K562 (cell line): ENCODE measurements around the gene AAK1. TPM values are rescaled to one million over a fixed set of nuclear protein-coding genes. Genes with fewer than 3 reads are reported as not detected.

ENCODE experiments used
- ATAC-seq: fragments of 200-7000 bp; cut with Tn5 transposase; 3 replicates; pipeline ENCODE4 v1.9.1; 2020; ENCODE audit warnings: moderate library complexity
- BruUV-seq: library from RNA; stranded (reverse); fragments of 400-500 nt; replicated peaks from 2 replicates; lab custom pipeline; 2021; lab: Mats Ljungman, UMichigan
- CTCF ChIA-PET: fragments of 300-600 bp; formaldehyde crosslinking; extraction: SDS; loops from one replicate; lab custom pipeline; 2021; ENCODE audit warnings: low intra/inter-chr PET ratio; lab: Yijun Ruan, JAX
- POLR2A ChIA-PET: fragments of 300-600, 350-650 bp; sonication (Branson Sonifier 250); formaldehyde crosslinking; extraction: SDS; loops from one replicate; lab custom pipeline; 2021; ENCODE audit warnings: antibody characterized with exemption, inconsistent platforms; lab: Yijun Ruan, JAX
- DNase-seq, 4 experiments: peaks; one replicate each; pipeline versions ENCODE4 v3.0.0 to v3.0.0-alpha.2; 2011 to 2018; ENCODE audit warnings: low spot score in 3 of 4, mixed read lengths in 3 of 4; ENCODE audit errors: extremely low read depth in 1 of 4
- FAIRE-seq: peaks from 2 replicates; lab custom pipeline; 2011; peaks lifted over from hg19 to GRCh38; lab: Jason Lieb, UNC
- H2AFZ ChIP-seq: 2 replicates; pipeline ENCODE4 v1.6.0; 2011; ENCODE audit warnings: low read depth, low read length, control low read depth, inconsistent platforms
- H3K27ac ChIP-seq: fragments of 200-600 bp; 3 replicates; pipeline ENCODE4 v1.8.0; 2011; ENCODE audit warnings: low read depth, mild to moderate bottlenecking, control low read depth, inconsistent platforms, low read length, moderate library complexity, mixed read lengths; ENCODE audit errors: extremely low read depth
- H3K27me3 ChIP-seq, 2 experiments: fragments of 300-600 bp in 1 of 2; 2 replicates in 1 of 2; 3 replicates in 1 of 2; pipeline versions ENCODE4 v1.6.0 to v1.8.0; 2011; ENCODE audit warnings: inconsistent platforms in 2 of 2, low read length in 2 of 2, mild to moderate bottlenecking in 1 of 2, mixed read lengths in 1 of 2, moderate library complexity in 1 of 2; ENCODE audit not compliant: control insufficient read depth in 2 of 2, insufficient read depth in 2 of 2
- H3K36me3 ChIP-seq: fragments of 300-600 bp; 3 replicates; pipeline ENCODE4 v1.8.0; 2011; ENCODE audit warnings: mild to moderate bottlenecking, low read length, inconsistent platforms; ENCODE audit not compliant: control insufficient read depth, insufficient read depth
- H3K4me1 ChIP-seq, 2 experiments: fragments of 200-600 bp in 1 of 2; replicated peaks in 1 of 2; 2 replicates in 1 of 2; 3 replicates in 1 of 2; pipeline versions ENCODE4 v1.5.1 to v1.8.0; 2011; ENCODE audit warnings: inconsistent platforms in 2 of 2, low read length in 2 of 2, mild to moderate bottlenecking in 1 of 2, mixed read lengths in 1 of 2, moderate library complexity in 1 of 2; ENCODE audit not compliant: control insufficient read depth in 2 of 2, insufficient read depth in 2 of 2
- H3K4me2 ChIP-seq: 2 replicates; pipeline ENCODE4 v1.6.1; 2011; ENCODE audit warnings: low read length, control low read depth, inconsistent platforms, mixed read lengths; ENCODE audit not compliant: insufficient read depth
- H3K4me3 ChIP-seq: fragments of 200-600 bp; sonication (generic), shearing (Covaris generic); 2 replicates; pipeline ENCODE4 v1.5.1; 2016; ENCODE audit warnings: control low read depth, inconsistent platforms
- H3K79me2 ChIP-seq: fragments of 200-600 bp; 3 replicates; pipeline ENCODE4 v1.8.0; 2011; ENCODE audit warnings: low read length, inconsistent platforms; ENCODE audit not compliant: control insufficient read depth, insufficient read depth
- H3K9ac ChIP-seq, 2 experiments: 2 replicates each; pipeline versions ENCODE4 v1.6.0 to v1.6.1; 2011; ENCODE audit warnings: low read depth in 2 of 2, low read length in 2 of 2, control low read depth in 1 of 2, inconsistent platforms in 1 of 2, mild to moderate bottlenecking in 1 of 2, mixed read lengths in 1 of 2; ENCODE audit not compliant: insufficient read depth in 1 of 2
- H3K9me1 ChIP-seq: one replicate; pipeline ENCODE4 v1.6.0; 2011; ENCODE audit warnings: inconsistent platforms, mild to moderate bottlenecking, low read length, moderate library complexity; ENCODE audit not compliant: control insufficient read depth, insufficient read depth
- H3K9me3 ChIP-seq: replicated peaks from 2 replicates; pipeline ENCODE4 v1.5.1; 2011; ENCODE audit warnings: low read depth, low read length, inconsistent platforms; ENCODE audit not compliant: control insufficient read depth, insufficient read depth
- H4K20me1 ChIP-seq: replicated peaks from 2 replicates; pipeline ENCODE4 v1.6.1; 2011; ENCODE audit warnings: low read length, inconsistent platforms, mixed read lengths; ENCODE audit not compliant: control insufficient read depth, insufficient read depth
- FIP1L1 ChIP-seq: fragments of 200-400 bp; formaldehyde crosslinking; IDR thresholded peaks from 2 replicates; pipeline ENCODE4 v1.6.1; 2018; ENCODE audit warnings: mild to moderate bottlenecking, low read depth, low read length; ENCODE audit not compliant: poor library complexity, severe bottlenecking
- HMG20B ChIP-seq: fragments of 250-450 bp; sonication (Bioruptor Pico); IDR thresholded peaks from 2 replicates; pipeline ENCODE4 v1.5.0; 2021; ENCODE audit warnings: mild to moderate bottlenecking
- NBN ChIP-seq: fragments of 450-650 bp; IDR thresholded peaks from 2 replicates; pipeline ENCODE4 v1.6.1; 2016; ENCODE audit warnings: low read depth, mild to moderate bottlenecking
- RFX7 ChIP-seq: fragments of 250-450 bp; sonication (Bioruptor Pico); IDR thresholded peaks from 2 replicates; pipeline ENCODE4 v1.5.1; 2021; ENCODE audit warnings: mild to moderate bottlenecking
- SRSF1 ChIP-seq: fragments of 200-400 bp; formaldehyde crosslinking; IDR thresholded peaks from 2 replicates; pipeline ENCODE4 v1.6.1; 2017; ENCODE audit warnings: mild to moderate bottlenecking, low read depth, low read length, moderate library complexity
- ZEB2 ChIP-seq: fragments of 450-650 bp; IDR thresholded peaks from 2 replicates; pipeline ENCODE4 v1.6.1; 2016
- ZNF3 ChIP-seq: fragments of 250-450 bp; sonication (Bioruptor Pico); IDR thresholded peaks from 2 replicates; pipeline ENCODE4 v1.5.0; 2021; ENCODE audit warnings: mild to moderate bottlenecking, moderate library complexity
- ZNF436 ChIP-seq: fragments of 250-450, 450-650 bp; sonication (Bioruptor Pico); formaldehyde crosslinking; IDR thresholded peaks from 2 replicates; pipeline ENCODE4 v1.7.0; 2020; ENCODE audit warnings: mild to moderate bottlenecking
- WGBS: fragments of 100-300 bp; shearing (Covaris generic); methylation state at CpG from one replicate; pipeline ENCODE4 v1.1.6; 2016; ENCODE audit warnings: low coverage, mixed read lengths; ENCODE audit not compliant: insufficient coverage; ENCODE audit errors: missing lambda C conversion rate; 5-methylcytosine and 5-hydroxymethylcytosine counted together
- in situ Hi-C: fragments of 300-500 bp; cut with MboI; formaldehyde crosslinking; loops from 4 replicates; pipeline ENCODE4 v1.15.0; 2018; ENCODE audit warnings: inconsistent platforms, mixed read lengths
- intact Hi-C: fragments of 100-400 bp; cut with micrococcal nuclease; formaldehyde crosslinking; loops from 2 replicates; pipeline ENCODE4 v1.14.2; 2022
- polyA plus RNA-seq, 8 experiments: library from polyadenylated mRNA; depleted of rRNA in 4 of 8; stranded (reverse) in 5 of 8; unstranded in 3 of 8; fragments of >200 nt; fragmentation: Nextera tagmentation in 2 of 8; fragmentation: Illumina TruSeq in 1 of 8; extraction: Ambion mirVana in 2 of 8; extraction: Trizol in 1 of 8; gene quantifications; 2 replicates each; pipeline versions ENCODE4 v1.2.1 to v1.2.3, GENCODE V29; 2011 to 2014; ENCODE audit warnings: inconsistent platforms in 1 of 8, missing spikeins in 1 of 8
- total RNA-seq, 7 experiments: library from RNA; depleted of rRNA in 6 of 7; stranded (reverse); fragments of >200 nt in 6 of 7; fragmentation: Illumina TruSeq in 2 of 7; extraction: Trizol in 2 of 7; gene quantifications; 2 replicates each; pipeline versions ENCODE4 v1.2.1 to v1.2.3, GENCODE V29; 2011 to 2021; ENCODE audit warnings: low replicate concordance in 1 of 7
- TF ChIP-seq, protein P1 (sequence below): sonication (generic); formaldehyde crosslinking; IDR thresholded peaks from 2 replicates; pipeline ENCODE4 v1.8.0; 2022; ENCODE audit warnings: mild to moderate bottlenecking, missing genetic modification reagents
- TF ChIP-seq, protein P2 (sequence below): fragments of 250-450 bp; sonication (Bioruptor Pico); IDR thresholded peaks from 2 replicates; pipeline ENCODE4 v1.8.0; 2022; ENCODE audit warnings: inconsistent platforms, mild to moderate bottlenecking, moderate library complexity, borderline replicate concordance
- TF ChIP-seq, protein P3 (sequence below): fragments of 450-650 bp; IDR thresholded peaks from 2 replicates; pipeline ENCODE4 v1.6.1; 2018; ENCODE audit warnings: mild to moderate bottlenecking, low read depth; ENCODE audit not compliant: partially characterized antibody

AAK1 gene
- total and polyA plus RNA-seq, 9 of the 15 experiments (the other 6 are each of a cell fraction or from before 2014, with no cell fraction given) = 0.89 to 17.1 (median 6.0) TPM

DNA sequence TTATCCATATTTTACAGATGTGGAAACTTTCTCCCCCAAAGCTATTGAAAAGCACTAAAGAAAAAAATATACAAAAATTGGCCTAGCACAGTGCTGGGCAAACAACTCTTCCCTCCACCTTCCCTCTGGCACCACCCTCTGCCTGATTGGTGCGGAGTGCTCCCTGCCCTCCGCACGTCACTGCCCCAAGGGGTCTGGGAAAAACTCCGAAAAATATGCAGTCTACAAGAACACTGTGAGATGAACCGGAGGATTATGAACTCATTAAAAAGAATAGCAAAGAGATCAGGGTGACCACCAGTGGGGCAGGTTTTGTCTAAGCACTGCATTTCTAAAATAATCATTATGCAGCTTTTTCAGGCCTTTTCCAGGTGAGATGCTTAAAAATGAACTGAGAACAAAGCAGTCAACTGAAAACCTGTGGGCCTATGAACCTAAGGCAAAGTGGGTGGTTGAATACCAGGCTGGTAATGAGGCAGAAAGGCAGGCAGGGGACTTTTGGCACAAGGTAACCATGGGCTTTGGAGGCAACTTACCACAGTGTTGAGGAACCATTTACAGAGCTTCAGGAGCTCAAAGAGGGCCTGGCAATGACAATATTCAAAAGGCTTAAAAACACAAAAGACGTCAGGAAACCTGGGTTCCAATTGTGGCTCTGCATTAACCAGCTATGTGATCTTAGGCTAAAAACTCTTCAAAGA is 57.5 kb downstream of the AAK1 start:
- Histone ChIP-seq H2AFZ (no peak overlapping the region), H3K9me1 (no peaks in the 10 kb centered on the region), H3K27me3 (no peaks in the 10 kb centered on the region), H3K4me3 (no peak overlapping the region), H3K4me2 (no peak overlapping the region), H4K20me1 (no peaks in the 10 kb centered on the region), H3K79me2 (peaks cover 8% of the 10 kb centered on the region; the same call in 1 of the 3 replicates), H3K36me3 (no peaks in the 10 kb centered on the region), H3K9me3 (no peaks in the 10 kb centered on the region), H3K4me1 (peaks cover 4 to 43% of the 10 kb centered on the region in 2 experiments; a peak in 4 of 5 replicates), H3K9ac (no peak overlapping the region), H3K27ac (no peak overlapping the region)
- in situ Hi-C loops = no loop called here
- DNase-seq (no peak), FAIRE-seq (no peak), ATAC-seq (no peak)
- ChIA-PET CTCF (no interaction called here), POLR2A (interaction anchor here (0.6 to 1.5 kb wide), 4 partner anchors 9 to 99 kb away, joined by 3 to 6 read pairs (median 3); no protein-coding TSS in a partner anchor)
- 71% methylated on average over 6 of the region's 6 CpGs for WGBS
- no TSS peak for BruUV-seq
- no peak for TF ChIP-seq SRSF1
- TF ChIP-seq, protein P1, sequence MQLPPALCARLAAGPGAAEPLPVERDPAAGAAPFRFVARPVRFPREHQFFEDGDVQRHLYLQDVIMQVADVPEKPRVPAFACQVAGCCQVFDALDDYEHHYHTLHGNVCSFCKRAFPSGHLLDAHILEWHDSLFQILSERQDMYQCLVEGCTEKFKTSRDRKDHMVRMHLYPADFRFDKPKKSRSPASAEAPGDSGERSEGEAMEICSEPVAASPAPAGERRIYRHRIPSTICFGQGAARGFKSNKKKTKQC (CRISPR knock-in tag) = no peak
- TF ChIP-seq ZNF3 = no peak
- TF ChIP-seq FIP1L1 = no peak
- TF ChIP-seq, protein P2, sequence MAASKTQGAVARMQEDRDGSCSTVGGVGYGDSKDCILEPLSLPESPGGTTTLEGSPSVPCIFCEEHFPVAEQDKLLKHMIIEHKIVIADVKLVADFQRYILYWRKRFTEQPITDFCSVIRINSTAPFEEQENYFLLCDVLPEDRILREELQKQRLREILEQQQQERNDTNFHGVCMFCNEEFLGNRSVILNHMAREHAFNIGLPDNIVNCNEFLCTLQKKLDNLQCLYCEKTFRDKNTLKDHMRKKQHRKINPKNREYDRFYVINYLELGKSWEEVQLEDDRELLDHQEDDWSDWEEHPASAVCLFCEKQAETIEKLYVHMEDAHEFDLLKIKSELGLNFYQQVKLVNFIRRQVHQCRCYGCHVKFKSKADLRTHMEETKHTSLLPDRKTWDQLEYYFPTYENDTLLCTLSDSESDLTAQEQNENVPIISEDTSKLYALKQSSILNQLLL = no peak
- no peak for TF ChIP-seq NBN
- TF ChIP-seq HMG20B (CRISPR knock-in tag) = no peak
- TF ChIP-seq ZEB2 = no peak
- TF ChIP-seq ZNF436 (CRISPR knock-in tag) = no peak
- TF ChIP-seq, protein P3, sequence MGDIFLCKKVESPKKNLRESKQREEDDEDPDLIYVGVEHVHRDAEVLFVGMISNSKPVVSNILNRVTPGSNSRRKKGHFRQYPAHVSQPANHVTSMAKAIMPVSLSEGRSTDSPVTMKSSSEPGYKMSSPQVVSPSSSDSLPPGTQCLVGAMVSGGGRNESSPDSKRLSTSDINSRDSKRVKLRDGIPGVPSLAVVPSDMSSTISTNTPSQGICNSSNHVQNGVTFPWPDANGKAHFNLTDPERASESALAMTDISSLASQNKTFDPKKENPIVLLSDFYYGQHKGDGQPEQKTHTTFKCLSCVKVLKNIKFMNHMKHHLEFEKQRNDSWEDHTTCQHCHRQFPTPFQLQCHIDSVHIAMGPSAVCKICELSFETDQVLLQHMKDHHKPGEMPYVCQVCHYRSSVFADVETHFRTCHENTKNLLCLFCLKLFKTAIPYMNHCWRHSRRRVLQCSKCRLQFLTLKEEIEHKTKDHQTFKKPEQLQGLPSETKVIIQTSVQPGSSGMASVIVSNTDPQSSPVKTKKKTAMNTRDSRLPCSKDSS = no peak
- no peak for TF ChIP-seq RFX7 (CRISPR knock-in tag)
- TF ChIP-seq, all 486 proteins: peak for 0
- intact Hi-C loops = no loop called here
